C4-2B (cell line): ENCODE measurements around the gene TNS3.

Experiments used
- ZFX ChIP-seq: fragments of 450-650 bp; IDR thresholded peaks from 2 replicates; pipeline ENCODE4 v1.6.1; 2017
- TF ChIP-seq, protein P1 (sequence below): fragments of 450-650 bp; conservative IDR thresholded peaks from 2 replicates; pipeline ENCODE4 v1.5.1; 2017; ENCODE audit warnings: mild to moderate bottlenecking

DNA sequence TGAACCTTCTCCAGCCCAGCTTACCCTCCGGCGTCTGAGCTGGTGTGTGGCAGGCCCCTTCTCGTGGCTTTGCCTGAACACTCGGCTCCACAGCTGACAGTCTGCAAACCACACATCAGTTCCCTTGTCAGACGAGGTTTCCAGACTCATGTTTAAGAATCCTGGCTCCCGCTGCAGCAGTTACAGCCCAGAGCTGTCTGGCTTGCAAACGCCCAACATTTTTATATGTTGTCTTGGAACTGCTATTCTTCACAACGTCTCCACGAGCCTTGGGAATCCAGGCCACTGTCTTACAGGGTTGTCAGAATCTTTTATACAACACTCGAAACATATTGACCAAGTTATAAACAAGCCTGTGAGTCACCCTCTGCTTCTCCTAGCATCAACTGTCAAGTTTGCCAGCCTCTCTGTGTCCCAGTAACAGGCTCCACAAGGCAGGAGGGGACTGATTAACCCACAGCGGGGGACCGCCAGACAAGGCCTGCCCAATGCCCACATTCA lies 68.1 kb downstream of the TNS3 start:
- TF ChIP-seq, protein P1, sequence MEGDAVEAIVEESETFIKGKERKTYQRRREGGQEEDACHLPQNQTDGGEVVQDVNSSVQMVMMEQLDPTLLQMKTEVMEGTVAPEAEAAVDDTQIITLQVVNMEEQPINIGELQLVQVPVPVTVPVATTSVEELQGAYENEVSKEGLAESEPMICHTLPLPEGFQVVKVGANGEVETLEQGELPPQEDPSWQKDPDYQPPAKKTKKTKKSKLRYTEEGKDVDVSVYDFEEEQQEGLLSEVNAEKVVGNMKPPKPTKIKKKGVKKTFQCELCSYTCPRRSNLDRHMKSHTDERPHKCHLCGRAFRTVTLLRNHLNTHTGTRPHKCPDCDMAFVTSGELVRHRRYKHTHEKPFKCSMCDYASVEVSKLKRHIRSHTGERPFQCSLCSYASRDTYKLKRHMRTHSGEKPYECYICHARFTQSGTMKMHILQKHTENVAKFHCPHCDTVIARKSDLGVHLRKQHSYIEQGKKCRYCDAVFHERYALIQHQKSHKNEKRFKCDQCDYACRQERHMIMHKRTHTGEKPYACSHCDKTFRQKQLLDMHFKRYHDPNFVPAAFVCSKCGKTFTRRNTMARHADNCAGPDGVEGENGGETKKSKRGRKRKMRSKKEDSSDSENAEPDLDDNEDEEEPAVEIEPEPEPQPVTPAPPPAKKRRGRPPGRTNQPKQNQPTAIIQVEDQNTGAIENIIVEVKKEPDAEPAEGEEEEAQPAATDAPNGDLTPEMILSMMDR = no peak
- TF ChIP-seq ZFX = no peak
